GM12878 (cell line): ENCODE measurements around the gene BAIAP2L1.

Experiments used
- EGR1 ChIP-seq, 2 experiments: IDR thresholded peaks; 1 replicate in 1 of 2; 2 replicates in 1 of 2; pipeline ENCODE4 v1.6.1; 2011 to 2012; ENCODE audit warnings: low read depth in 2 of 2, low read length in 2 of 2, borderline replicate concordance in 1 of 2, mild to moderate bottlenecking in 1 of 2, moderate library complexity in 1 of 2
- EP300 ChIP-seq, 2 experiments: fragments of 150-350 bp in 1 of 2; IDR thresholded peaks; 2 replicates each; pipeline ENCODE4 v1.6.1; 2011 to 2012; ENCODE audit warnings: low read depth in 2 of 2, low read length in 2 of 2, borderline replicate concordance in 1 of 2, improper control_type of control experiment in 1 of 2, inconsistent platforms in 1 of 2; ENCODE audit not compliant: control insufficient read depth in 1 of 2
- MTA3 ChIP-seq: IDR thresholded peaks from 2 replicates; pipeline ENCODE4 v1.6.1; 2012; ENCODE audit warnings: low read length, inconsistent platforms, borderline replicate concordance
- POLR2A ChIP-seq: IDR thresholded peaks from 2 replicates; pipeline ENCODE4 v1.6.1; 2011; ENCODE audit warnings: low read depth, mild to moderate bottlenecking, low read length
- SRF ChIP-seq, 2 experiments: IDR thresholded peaks; 2 replicates each; pipeline ENCODE4 v1.6.1; 2011; ENCODE audit warnings: low read depth in 2 of 2, low read length in 2 of 2, mild to moderate bottlenecking in 1 of 2, moderate library complexity in 1 of 2
- TF ChIP-seq, protein P1 (sequence below), 3 experiments: IDR thresholded peaks in 2 of 3; conservative IDR thresholded peaks in 1 of 3; 2 replicates each; pipeline ENCODE4 v1.5.1; 2011; ENCODE audit warnings: low read depth in 3 of 3, low read length in 3 of 3, mild to moderate bottlenecking in 3 of 3, control low read depth in 2 of 3, moderate library complexity in 2 of 3, inconsistent platforms in 1 of 3, mixed read lengths in 1 of 3; ENCODE audit not compliant: control insufficient read depth in 2 of 3, insufficient read depth in 1 of 3; ENCODE audit errors: extremely low read depth in 1 of 3
- TF ChIP-seq, protein P2 (sequence below): IDR thresholded peaks from 2 replicates; pipeline ENCODE4 v1.6.1; 2011; ENCODE audit warnings: low read depth, low read length, improper control_type of control experiment, borderline replicate concordance

GRCh38 chr7:98394377-98394836 lies 6.5 kb downstream of the BAIAP2L1 start:
- TF ChIP-seq POLR2A = no peak
- no peak for TF ChIP-seq MTA3
- no peak for TF ChIP-seq EP300 (IDR thresholded peaks at IDR 0.05; ENCODE audit: borderline replicate concordance in 1 of 2, control insufficient read depth in 1 of 2, low read depth in 2 of 2, low read length in 2 of 2)
- no peak for TF ChIP-seq EGR1 (IDR thresholded peaks at IDR 0.05; ENCODE audit: borderline replicate concordance in 1 of 2, low read depth in 2 of 2, low read length in 2 of 2)
- TF ChIP-seq, protein P1, sequence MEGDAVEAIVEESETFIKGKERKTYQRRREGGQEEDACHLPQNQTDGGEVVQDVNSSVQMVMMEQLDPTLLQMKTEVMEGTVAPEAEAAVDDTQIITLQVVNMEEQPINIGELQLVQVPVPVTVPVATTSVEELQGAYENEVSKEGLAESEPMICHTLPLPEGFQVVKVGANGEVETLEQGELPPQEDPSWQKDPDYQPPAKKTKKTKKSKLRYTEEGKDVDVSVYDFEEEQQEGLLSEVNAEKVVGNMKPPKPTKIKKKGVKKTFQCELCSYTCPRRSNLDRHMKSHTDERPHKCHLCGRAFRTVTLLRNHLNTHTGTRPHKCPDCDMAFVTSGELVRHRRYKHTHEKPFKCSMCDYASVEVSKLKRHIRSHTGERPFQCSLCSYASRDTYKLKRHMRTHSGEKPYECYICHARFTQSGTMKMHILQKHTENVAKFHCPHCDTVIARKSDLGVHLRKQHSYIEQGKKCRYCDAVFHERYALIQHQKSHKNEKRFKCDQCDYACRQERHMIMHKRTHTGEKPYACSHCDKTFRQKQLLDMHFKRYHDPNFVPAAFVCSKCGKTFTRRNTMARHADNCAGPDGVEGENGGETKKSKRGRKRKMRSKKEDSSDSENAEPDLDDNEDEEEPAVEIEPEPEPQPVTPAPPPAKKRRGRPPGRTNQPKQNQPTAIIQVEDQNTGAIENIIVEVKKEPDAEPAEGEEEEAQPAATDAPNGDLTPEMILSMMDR (IDR thresholded peaks at IDR 0.05 in 2 of 3, conservative IDR thresholded peaks at IDR 0.05 in 1 of 3; ENCODE audit: control insufficient read depth in 2 of 3, extremely low read depth in 1 of 3, insufficient read depth in 1 of 3, low read depth in 3 of 3, low read length in 3 of 3) = no peak
- TF ChIP-seq SRF (IDR thresholded peaks at IDR 0.05; ENCODE audit: low read depth in 2 of 2, low read length in 2 of 2) = no peak
- TF ChIP-seq, protein P2, sequence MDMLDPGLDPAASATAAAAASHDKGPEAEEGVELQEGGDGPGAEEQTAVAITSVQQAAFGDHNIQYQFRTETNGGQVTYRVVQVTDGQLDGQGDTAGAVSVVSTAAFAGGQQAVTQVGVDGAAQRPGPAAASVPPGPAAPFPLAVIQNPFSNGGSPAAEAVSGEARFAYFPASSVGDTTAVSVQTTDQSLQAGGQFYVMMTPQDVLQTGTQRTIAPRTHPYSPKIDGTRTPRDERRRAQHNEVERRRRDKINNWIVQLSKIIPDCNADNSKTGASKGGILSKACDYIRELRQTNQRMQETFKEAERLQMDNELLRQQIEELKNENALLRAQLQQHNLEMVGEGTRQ = no peak
